Activated CD8-positive, alpha-beta memory T cell treated with anti-CD3 and anti-CD28 coated beads, Interleukin-2, amount 50 U/mL, for 24 hours (primary cell): Measurements from ENCODE around the gene NUDT13.
"Not testable (repeated sequence)": the region's sequence is repeated elsewhere in the genome, so short reads cannot be mapped to it uniquely, and the experiment has no call there.

ENCODE experiments used
- DNase-seq: peaks from one replicate; pipeline ENCODE4 v3.0.0-alpha.2; 2020; ENCODE audit errors: extremely low read depth

The NUDT13 gene

DNA sequence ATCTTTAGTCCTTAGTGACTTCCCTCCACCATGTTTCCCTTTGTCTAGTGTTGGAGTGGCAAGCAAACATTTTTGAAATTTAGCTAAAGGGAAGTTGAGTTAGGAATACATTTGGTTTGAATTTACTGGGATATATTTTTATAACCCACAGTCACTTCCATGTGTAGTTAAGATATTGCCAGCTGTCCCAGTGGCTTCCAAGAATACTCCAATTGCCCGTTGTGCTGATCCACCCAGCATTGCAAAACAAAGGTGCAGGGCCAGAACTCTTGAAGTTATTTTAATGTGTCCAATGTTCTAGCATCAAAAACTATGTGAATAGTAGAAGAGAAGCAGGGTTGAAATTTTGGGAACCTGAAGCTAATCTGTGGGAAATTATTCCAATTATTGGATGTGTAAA, 11.1 kb upstream of the NUDT13 start:
- no peak for DNase-seq

DNA sequence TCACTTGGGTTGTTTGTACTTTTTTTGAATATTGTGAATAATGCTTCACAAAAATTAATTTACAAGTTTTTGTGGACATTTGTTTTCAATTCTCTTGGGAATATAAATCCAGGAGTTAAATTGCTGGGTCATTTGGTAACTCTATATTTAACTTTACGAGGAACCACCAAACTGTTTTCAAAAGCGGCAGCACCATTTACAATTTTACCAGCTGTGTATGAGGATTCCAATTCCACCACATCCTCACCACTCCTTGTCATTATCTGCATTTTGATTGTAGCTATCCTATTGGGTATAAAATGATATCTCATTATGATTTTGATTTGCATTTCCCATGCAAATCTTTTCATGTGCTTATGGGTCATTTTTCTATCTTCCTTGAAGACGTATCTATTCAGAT, 4.0 kb upstream of the NUDT13 start:
- DNase-seq = no peak

GRCh38 chr10:73109248-73109652, 1.0 kb upstream of the NUDT13 start:
- not testable (repeated sequence) for DNase-seq

- not testable (repeated sequence) for DNase-seq
Observed at GRCh38 chr10:73112032-73112431, 1.8 kb downstream of the NUDT13 start.

GRCh38 chr10:73113551-73113950, 3.3 kb downstream of the NUDT13 start:
- DNase-seq = no peak

- no peak for DNase-seq
Observed at GRCh38 chr10:73116017-73116416, 5.8 kb downstream of the NUDT13 start.

GRCh38 chr10:73117976-73118743, 7.9 kb downstream of the NUDT13 start:
- no peak for DNase-seq

- DNase-seq = no peak
Observed at GRCh38 chr10:73119457-73119856, 9.2 kb downstream of the NUDT13 start.

GRCh38 chr10:73119952-73120351, 9.7 kb downstream of the NUDT13 start:
- no peak for DNase-seq

DNA sequence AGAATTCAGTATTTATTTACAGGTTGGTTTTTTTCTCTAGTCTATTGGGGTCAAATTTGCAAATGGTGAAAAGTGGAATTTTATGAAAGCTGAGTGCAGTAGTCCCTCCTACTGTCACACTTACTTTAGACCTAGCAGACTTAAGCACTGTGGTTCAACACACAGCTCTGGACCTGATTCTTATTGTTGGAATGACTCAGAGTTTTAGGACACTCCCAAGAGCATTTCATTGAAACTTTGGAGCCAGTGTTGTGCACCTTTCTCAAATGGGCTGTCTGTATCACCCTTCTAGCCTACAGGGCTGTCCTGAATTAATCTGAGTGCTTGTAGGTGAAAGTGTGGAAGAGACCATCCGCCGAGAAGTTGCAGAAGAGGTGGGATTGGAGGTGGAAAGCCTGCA, 16.1 kb downstream of the NUDT13 start:
- no peak for DNase-seq

DNA sequence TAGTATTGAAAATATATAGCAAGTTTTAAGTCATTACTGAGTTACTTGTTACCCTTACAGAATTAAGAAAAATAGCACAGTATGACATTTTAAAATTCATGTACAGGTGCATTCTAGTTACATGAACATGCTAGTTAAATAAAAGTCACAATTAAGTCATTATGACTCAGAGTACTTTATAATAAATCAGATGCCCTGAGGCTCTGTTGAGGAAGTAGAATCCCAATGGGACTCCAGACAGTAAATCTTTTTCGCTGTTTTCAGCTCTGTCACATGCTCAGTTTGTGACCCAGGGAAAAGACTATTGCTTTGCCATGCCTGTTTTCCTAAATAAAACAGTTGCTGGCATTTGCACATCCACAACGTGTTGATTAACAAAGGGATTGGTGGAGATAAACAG, 21.0 kb downstream of the NUDT13 start:
- no peak for DNase-seq

DNA sequence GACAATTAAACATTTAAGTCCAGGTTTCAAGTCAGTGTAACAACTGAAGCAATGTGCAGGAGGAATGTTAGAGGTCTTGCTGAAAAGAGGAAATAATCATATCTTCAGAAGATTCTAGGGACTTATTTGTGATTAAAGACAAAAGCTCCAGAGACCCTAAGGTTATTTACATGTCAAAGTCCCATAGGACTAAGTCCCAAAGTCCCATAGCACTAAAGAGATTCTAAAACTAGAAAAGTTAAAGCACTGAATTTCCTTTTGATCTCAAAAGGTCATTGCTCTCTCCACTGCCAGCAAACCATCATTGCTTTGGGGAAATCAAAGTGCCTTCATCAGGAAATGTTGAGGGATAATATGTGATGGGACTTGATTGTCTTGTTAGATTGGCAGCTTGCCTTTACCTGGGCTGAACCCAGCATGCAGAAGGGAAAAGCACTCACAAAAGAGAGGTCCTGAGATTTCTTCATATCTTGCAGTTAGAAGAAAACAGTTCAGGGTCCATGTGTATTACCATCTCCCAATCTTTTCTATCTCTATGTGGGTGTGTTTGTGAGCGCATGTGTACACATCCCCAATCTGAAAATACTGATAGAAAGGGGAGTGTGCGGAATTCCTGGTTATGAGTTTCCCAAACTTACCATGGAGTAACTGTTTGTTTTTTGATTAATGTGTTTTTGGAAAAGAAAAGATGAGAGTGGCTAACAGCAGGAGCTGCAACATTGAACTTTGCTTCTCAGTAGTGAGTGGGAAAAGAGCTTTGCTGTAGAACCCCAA, 21.8 kb downstream of the NUDT13 start:
- no peak for DNase-seq

DNA sequence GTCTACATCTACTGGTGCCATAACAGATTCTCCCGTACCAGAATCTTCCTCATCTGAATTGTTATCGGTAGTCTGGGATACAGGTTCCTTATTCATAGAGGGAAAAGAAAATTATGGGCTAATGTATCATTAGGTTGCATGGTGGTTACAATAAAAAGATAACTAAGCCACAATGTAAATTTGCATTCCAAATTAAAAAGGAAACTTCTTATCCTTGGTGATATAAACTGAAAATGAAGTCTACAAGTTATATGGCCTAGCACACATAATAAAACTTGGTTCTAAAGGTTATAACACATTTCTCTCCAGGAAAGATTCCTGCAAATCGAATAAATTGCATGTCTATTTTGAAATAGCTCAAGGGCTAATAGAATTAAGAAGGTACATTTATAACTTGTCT, 24.5 kb downstream of the NUDT13 start:
- no peak for DNase-seq

DNA sequence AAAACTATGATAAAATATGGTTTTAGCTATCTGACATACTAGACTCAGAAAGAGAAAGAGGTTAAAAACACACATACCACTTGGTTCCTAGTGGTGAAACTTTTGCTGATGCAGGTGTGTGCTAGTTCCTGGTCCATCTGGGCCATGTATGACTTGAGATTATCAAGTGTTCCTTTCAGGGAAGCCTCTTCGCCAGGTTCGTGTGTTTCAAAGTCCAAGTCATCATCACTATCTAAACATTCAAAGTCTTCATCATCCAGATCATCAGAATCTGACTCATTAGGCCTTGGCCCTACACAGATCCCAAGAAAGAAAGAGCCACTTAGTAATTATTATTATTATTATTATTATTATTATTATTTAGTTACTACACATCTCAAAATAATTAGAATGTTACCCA, 26.4 kb downstream of the NUDT13 start:
- no peak for DNase-seq

GRCh38 chr10:73139251-73139650, 29.0 kb downstream of the NUDT13 start:
- no peak for DNase-seq

GRCh38 chr10:73141603-73142002, 31.3 kb downstream of the NUDT13 start:
- DNase-seq = no peak

DNA sequence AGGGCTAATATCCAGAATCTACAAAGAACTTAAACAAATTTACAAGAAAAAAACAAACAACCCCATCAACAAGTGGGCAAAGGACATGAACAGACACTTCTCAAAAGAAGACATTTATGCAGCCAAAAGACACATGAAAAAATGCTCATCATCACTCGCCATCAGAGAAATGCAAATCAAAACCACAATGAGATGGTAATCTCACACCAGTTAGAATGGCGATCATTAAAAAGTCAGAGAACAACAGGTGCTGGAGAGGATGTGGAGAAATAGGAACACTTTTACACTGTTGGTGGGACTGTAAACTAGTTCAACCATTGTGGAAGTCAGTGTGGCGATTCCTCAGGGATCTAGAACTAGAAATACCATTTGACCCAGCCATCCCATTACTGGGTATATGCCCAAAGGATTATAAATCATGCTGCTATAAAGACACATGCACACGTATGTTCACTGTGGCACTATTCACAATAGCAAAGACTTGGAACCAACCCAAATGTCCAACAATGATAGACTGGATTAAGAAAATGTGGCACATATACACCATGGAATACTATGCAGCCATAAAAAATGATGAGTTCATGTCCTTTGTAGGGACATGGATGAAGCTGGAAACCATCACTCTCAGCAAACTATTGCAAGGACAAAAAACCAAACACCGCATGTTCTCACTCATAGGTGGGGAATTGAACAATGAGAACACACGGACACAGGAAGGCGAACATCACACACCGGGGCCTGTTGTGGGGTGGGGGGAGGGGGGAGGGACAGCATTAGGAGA, 40.6 kb downstream of the NUDT13 start:
- DNase-seq = not testable (repeated sequence)

- no peak for DNase-seq
Observed at GRCh38 chr10:73152009-73152408, 41.8 kb downstream of the NUDT13 start.

- no peak for DNase-seq
Observed at GRCh38 chr10:73156054-73156453, 45.8 kb downstream of the NUDT13 start.

DNA sequence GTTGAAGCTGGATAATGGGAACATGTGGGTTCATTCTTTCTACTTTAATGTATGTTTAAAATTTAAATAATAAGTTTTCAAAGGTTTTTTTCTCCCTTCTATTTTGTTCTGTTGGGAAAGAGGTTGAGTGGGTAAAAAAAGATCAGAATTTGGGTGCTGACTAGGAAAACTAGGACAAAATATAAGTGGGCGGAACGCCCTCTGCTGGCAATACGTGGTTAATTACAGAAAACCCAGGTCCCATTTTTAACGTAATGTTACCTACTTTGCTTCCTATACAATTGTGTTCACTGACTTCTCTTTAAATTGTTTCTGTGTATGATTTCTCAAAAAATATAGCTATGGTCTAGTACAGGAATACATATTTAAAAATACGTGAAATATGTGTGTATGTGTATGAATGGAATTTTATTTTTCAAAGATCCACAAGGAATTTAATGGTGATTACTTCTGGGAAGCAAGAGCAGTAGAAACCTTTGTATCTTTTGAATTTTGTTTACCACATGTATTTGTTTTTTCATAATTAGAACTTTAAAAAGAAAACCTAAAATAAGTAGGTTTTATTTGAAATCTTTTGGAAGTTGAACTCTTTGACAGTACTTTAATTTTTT, 48.9 kb downstream of the NUDT13 start:
- no peak for DNase-seq

DNA sequence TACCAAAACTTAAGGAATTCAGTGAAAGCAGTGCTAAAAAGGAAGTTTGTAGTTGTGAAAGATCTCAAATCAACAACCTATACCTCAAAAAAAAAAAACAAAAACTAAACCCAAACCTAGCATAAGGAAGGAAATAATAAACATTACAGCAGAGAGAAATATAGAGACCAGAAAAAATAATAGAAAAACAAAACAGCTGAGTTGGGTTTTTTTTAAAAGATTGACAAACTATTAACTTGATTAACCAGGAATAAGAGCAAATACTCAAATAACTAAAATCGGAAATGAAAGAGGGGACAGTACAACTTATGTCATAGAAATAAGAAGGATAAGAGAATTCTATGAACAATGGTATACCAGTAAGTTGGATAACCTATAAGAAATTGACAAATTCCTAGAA, 50.8 kb downstream of the NUDT13 start:
- no peak for DNase-seq

- DNase-seq = no peak
Observed at GRCh38 chr10:73161662-73162061, 51.4 kb downstream of the NUDT13 start.
